Measurements from ENCODE around the gene BASP1.
A peak's percentile ranks its signal among the peaks of the same experiment; 100 is the strongest.

Gene BASP1

DNA sequence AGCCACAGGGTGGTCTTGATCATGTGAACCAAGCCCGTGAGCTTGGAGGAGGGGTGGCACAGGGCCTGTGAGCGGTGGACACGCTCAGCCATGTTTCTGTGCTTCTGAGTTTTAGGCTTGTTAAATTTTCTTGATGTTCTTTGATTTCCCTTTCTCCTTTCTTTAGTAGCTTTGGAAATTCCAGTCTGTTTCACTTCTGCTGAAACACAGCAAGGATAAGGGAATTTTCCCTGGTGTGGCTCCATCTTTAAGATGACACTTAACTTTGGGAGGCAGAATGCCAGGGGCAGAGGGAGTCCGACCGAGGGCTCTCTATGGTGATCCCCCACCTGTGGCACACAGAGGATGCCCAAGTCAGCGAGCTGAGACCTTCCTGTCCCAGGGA lies 29.7 kb upstream of the BASP1 start:
- CTCF ChIA-PET: interaction anchor here (0.7 to 5.9 kb wide), 8 partner anchors 9 to 496 kb away, joined by 3 to 94 read pairs (median 50); no protein-coding TSS in a partner anchor
- POLR2A ChIA-PET: no interaction called here
- H3K27ac ChIP-seq (ENCODE audit: extremely low read depth, low read depth, low read length): no peak overlapping the region
- no peaks in the 10 kb centered on the region for H3K36me3 ChIP-seq (ENCODE audit: control insufficient read depth in 2 of 2, insufficient read depth in 1 of 2, low read length in 2 of 2)
- H3K4me3 ChIP-seq (ENCODE audit: low read depth, low read length): no peak overlapping the region
- TF ChIP-seq ZNF626 (tag by site-specific recombination; IDR thresholded peaks at IDR 0.05) (no peak), ZNF223 (tag by site-specific recombination; IDR thresholded peaks at IDR 0.05) (no peak), ZNF114 (tag by site-specific recombination; IDR thresholded peaks at IDR 0.05) (no peak), ZNF24 (tag by site-specific recombination; IDR thresholded peaks at IDR 0.05) (no peak), ZNF302 (tag by site-specific recombination; IDR thresholded peaks at IDR 0.05; ENCODE audit: low read depth) (no peak), ZNF184 (tag by site-specific recombination; IDR thresholded peaks at IDR 0.05) (no peak), ZNF202 (tag by site-specific recombination; IDR thresholded peaks at IDR 0.05; ENCODE audit: borderline replicate concordance) (no peak), ZNF394 (tag by site-specific recombination; IDR thresholded peaks at IDR 0.05; ENCODE audit: borderline replicate concordance) (no peak), ZNF521 (tag by site-specific recombination; IDR thresholded peaks at IDR 0.05) (no peak)
- TF ChIP-seq, protein P1, sequence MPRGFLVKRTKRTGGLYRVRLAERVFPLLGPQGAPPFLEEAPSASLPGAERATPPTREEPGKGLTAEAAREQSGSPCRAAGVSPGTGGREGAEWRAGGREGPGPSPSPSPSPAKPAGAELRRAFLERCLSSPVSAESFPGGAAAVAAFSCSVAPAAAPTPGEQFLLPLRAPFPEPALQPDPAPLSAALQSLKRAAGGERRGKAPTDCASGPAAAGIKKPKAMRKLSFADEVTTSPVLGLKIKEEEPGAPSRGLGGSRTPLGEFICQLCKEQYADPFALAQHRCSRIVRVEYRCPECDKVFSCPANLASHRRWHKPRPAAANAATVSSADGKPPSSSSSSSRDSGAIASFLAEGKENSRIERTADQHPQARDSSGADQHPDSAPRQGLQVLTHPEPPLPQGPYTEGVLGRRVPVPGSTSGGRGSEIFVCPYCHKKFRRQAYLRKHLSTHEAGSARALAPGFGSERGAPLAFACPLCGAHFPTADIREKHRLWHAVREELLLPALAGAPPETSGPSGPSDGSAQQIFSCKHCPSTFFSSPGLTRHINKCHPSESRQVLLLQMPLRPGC (tag by site-specific recombination; IDR thresholded peaks at IDR 0.05): no peak
- no peaks in the 10 kb centered on the region for H3K9me3 ChIP-seq (ENCODE audit: control insufficient read depth, insufficient read depth, low read depth, low read length)
- 0 out of 2 replicates have a peak, but pooled peaks cover 5% of the 10 kb centered on the region for H3K4me1 ChIP-seq (ENCODE audit: control insufficient read depth, insufficient read depth, low read length)

- no peak overlapping the region for H3K4me3 ChIP-seq (ENCODE audit: low read depth, low read length)
- CTCF ChIA-PET: interaction anchor here (0.6 to 5.9 kb wide), 136 partner anchors 9 to 1236 kb away, joined by 3 to 94 read pairs (median 5); partner anchors contain the start of gene MYO10
- POLR2A ChIA-PET: interaction anchor here (1.0 to 1.9 kb wide), 3 partner anchors 57 to 255 kb away, joined by 3 to 4 read pairs (median 4); partner anchors contain the start of gene MYO10
- H3K36me3 ChIP-seq (ENCODE audit: control insufficient read depth in 2 of 2, insufficient read depth in 1 of 2, low read length in 2 of 2): no peaks in the 10 kb centered on the region
- H3K27ac ChIP-seq (ENCODE audit: extremely low read depth, low read depth, low read length): no peak overlapping the region
- no peaks in the 10 kb centered on the region for H3K9me3 ChIP-seq (ENCODE audit: control insufficient read depth, insufficient read depth, low read depth, low read length)
- 0 out of 2 replicates have a peak, but pooled peaks cover 5% of the 10 kb centered on the region for H3K4me1 ChIP-seq (ENCODE audit: control insufficient read depth, insufficient read depth, low read length)
- peak; percentile 80 for TF ChIP-seq ZNF335 (tag by site-specific recombination; conservative IDR thresholded peaks at IDR 0.05)
- TF ChIP-seq OVOL3 (tag by site-specific recombination; IDR thresholded peaks at IDR 0.05): no peak
- TF ChIP-seq ZBTB20 (tag by site-specific recombination; IDR thresholded peaks at IDR 0.05): no peak
- TF ChIP-seq BCL11B (tag by site-specific recombination; IDR thresholded peaks at IDR 0.05; ENCODE audit: low read depth): no peak
- TF ChIP-seq ZNF280D (tag by site-specific recombination; IDR thresholded peaks at IDR 0.05): no peak
- no peak for TF ChIP-seq ZNF175 (tag by site-specific recombination; IDR thresholded peaks at IDR 0.05)
- TF ChIP-seq ZNF2 (tag by site-specific recombination; IDR thresholded peaks at IDR 0.05): peak; percentile 80
- TF ChIP-seq ZNF629 (tag by site-specific recombination; IDR thresholded peaks at IDR 0.05): no peak
- peak; percentile 11; the same call in 1 of the 2 replicates for TF ChIP-seq ZSCAN16 (tag by site-specific recombination; IDR thresholded peaks at IDR 0.05)
- no peak for TF ChIP-seq ZNF10 (tag by site-specific recombination; IDR thresholded peaks at IDR 0.05)
- TF ChIP-seq, protein P2, sequence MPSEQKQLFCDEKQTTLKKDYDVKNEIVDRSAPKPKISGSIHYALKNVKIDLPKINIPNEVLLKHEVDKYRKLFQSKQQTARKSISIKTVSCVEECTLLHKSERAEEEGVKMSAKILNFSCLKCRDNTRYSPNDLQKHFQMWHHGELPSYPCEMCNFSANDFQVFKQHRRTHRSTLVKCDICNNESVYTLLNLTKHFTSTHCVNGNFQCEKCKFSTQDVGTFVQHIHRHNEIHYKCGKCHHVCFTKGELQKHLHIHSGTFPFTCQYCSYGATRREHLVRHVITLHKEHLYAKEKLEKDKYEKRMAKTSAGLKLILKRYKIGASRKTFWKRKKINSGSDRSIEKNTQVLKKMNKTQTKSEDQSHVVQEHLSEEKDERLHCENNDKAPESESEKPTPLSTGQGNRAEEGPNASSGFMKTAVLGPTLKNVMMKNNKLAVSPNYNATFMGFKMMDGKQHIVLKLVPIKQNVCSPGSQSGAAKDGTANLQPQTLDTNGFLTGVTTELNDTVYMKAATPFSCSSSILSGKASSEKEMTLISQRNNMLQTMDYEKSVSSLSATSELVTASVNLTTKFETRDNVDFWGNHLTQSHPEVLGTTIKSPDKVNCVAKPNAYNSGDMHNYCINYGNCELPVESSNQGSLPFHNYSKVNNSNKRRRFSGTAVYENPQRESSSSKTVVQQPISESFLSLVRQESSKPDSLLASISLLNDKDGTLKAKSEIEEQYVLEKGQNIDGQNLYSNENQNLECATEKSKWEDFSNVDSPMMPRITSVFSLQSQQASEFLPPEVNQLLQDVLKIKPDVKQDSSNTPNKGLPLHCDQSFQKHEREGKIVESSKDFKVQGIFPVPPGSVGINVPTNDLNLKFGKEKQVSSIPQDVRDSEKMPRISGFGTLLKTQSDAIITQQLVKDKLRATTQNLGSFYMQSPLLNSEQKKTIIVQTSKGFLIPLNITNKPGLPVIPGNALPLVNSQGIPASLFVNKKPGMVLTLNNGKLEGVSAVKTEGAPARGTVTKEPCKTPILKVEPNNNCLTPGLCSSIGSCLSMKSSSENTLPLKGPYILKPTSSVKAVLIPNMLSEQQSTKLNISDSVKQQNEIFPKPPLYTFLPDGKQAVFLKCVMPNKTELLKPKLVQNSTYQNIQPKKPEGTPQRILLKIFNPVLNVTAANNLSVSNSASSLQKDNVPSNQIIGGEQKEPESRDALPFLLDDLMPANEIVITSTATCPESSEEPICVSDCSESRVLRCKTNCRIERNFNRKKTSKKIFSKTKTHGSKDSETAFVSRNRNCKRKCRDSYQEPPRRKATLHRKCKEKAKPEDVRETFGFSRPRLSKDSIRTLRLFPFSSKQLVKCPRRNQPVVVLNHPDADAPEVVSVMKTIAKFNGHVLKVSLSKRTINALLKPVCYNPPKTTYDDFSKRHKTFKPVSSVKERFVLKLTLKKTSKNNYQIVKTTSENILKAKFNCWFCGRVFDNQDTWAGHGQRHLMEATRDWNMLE (tag by site-specific recombination; conservative IDR thresholded peaks at IDR 0.05; ENCODE audit: low read depth): no peak
- 0 out of 2 replicates have a peak, but pooled peaks have one; percentile 55 for TF ChIP-seq ZNF561 (tag by site-specific recombination; IDR thresholded peaks at IDR 0.05; ENCODE audit: borderline replicate concordance)
- no peak for TF ChIP-seq ZNF658 (tag by site-specific recombination; IDR thresholded peaks at IDR 0.05)
- TF ChIP-seq HOXD13 (CRISPR knock-in tag; IDR thresholded peaks at IDR 0.05; ENCODE audit: borderline replicate concordance): no peak
- no peak for TF ChIP-seq YY2 (tag by site-specific recombination; IDR thresholded peaks at IDR 0.05)
Measured at GRCh38 chr5:17189381-17190036, 27.9 kb upstream of the BASP1 start.

Measured in HEK293 (cell line).